ENCODE results near the gene JPH2. TPM values are rescaled to one million over a fixed set of nuclear protein-coding genes. Genes with fewer than 3 reads are reported as not detected.

The JPH2 gene
- total RNA-seq, 1 experiment from 2014 or later: 0.17 TPM

- TF ChIP-seq EZH2phosphoT487 (IDR thresholded peaks at IDR 0.05; ENCODE audit: borderline replicate concordance) (no peak), ELF1 (IDR thresholded peaks at IDR 0.05; ENCODE audit: borderline replicate concordance, low read depth) (no peak), EZH2 (IDR thresholded peaks at IDR 0.05) (no peak), CBX3 (IDR thresholded peaks at IDR 0.05; ENCODE audit: low read depth) (no peak), YY1 (IDR thresholded peaks at IDR 0.05; ENCODE audit: extremely low read depth, insufficient replicate concordance, low read depth, low read length) (no peak)
These were observed 105.5 kb downstream of the JPH2 start (continued) for GRCh38 chr20:44081476-44081875.

- Histone ChIP-seq H3K9me2 (ENCODE audit: insufficient read depth) (no peaks in the 10 kb centered on the region), H3K9ac (ENCODE audit: low read length) (no peak overlapping the region), H3K9me3 (ENCODE audit: control insufficient read depth in 1 of 2, insufficient read depth in 1 of 2, low read depth in 1 of 2, low read length in 2 of 2) (no peaks in the 10 kb centered on the region), H4K20me1 (ENCODE audit: insufficient read depth) (no peaks in the 10 kb centered on the region), H2AFZ (ENCODE audit: low read depth, low read length, poor library complexity, severe bottlenecking) (peak overlapping the region; percentile 20), H3K79me2 (ENCODE audit: insufficient read depth, low read length) (no peaks in the 10 kb centered on the region), H3K36me3 (ENCODE audit: control insufficient read depth in 1 of 2, insufficient read depth in 2 of 2, low read length in 2 of 2) (no peaks in the 10 kb centered on the region), H3K4me2 (ENCODE audit: low read length) (peak overlapping the region; percentile 3; the same call in 1 of the 2 replicates), H3K27me3 (ENCODE audit: insufficient read depth, low read length) (no peaks in the 10 kb centered on the region), H3K4me1 (ENCODE audit: control insufficient read depth in 1 of 2, insufficient read depth in 2 of 2, low read length in 2 of 2) (peaks cover 7 to 19% of the 10 kb centered on the region in 2 experiments), H3K27ac (ENCODE audit: low read depth, low read length) (no peak overlapping the region), H3K4me3 (replicated peaks in 1 of 2; ENCODE audit: low read depth in 1 of 2, low read length in 2 of 2) (no peak overlapping the region)
- intact Hi-C loops (cut with micrococcal nuclease): loop anchor here (1.0 to 10.0 kb wide), 6 partner anchors 24 to 632 kb away; partner anchors contain the start of gene TOX2
- ChIA-PET POLR2A (no interaction called here), CTCF (interaction anchor here (0.6 to 2.9 kb wide), 13 partner anchors 8 to 632 kb away, joined by 3 to 32 read pairs (median 4); no protein-coding TSS in a partner anchor), RAD21 (ENCODE audit: low non-redundant PET in 1 of 2, low total read pairs in 2 of 2, uncharacterized antibody in 2 of 2, unreplicated experiment in 2 of 2) (interaction anchor here (0.5 to 2.2 kb wide), 8 partner anchors 63 to 632 kb away, joined by 3 to 18 read pairs (median 3); no protein-coding TSS in a partner anchor)
- no TSS peak for BruUV-seq (replicated peaks)
- ATAC-seq: peak; percentile 92
- peak; percentile 68 for DNase-seq (ENCODE audit: low read depth, low spot score)
- TF ChIP-seq SP1 (IDR thresholded peaks at IDR 0.05; ENCODE audit: low read depth) (no peak), RAD21 (IDR thresholded peaks at IDR 0.05; ENCODE audit: low read depth) (peak; percentile 98), YY1 (IDR thresholded peaks at IDR 0.05; ENCODE audit: extremely low read depth, insufficient replicate concordance, low read depth, low read length) (no peak), CBX3 (IDR thresholded peaks at IDR 0.05; ENCODE audit: low read depth) (peak; percentile 47; the same call in 1 of the 2 replicates), CTCF (IDR thresholded peaks at IDR 0.05 in 2 of 3, conservative IDR thresholded peaks at IDR 0.05 in 1 of 3; ENCODE audit: borderline replicate concordance in 1 of 3, insufficient read depth in 1 of 3, low read depth in 2 of 3, low read length in 2 of 3) (peak; percentile 92 to 99 (median 95))
These were observed 106.2 kb downstream of the JPH2 start for GRCh38 chr20:44080646-44081267.
